SK-N-SH treated with all-trans-retinoic acid at 6 μM for 48 hours (cell line): ENCODE results near the gene EFCAB13.

Source experiments
- ATAC-seq: fragments of 200-7000 bp; cut with Tn5 transposase; 3 replicates; pipeline ENCODE4 v1.9.1; 2020; ENCODE audit warnings: mild to moderate bottlenecking, moderate library complexity
- ARNTL ChIP-seq: fragments of 450-650 bp; formaldehyde crosslinking; IDR thresholded peaks from 2 replicates; pipeline ENCODE4 v1.5.0; 2020; ENCODE audit warnings: low read depth, mild to moderate bottlenecking, moderate library complexity, borderline replicate concordance
- BACH2 ChIP-seq: fragments of 250-450 bp; sonication (Bioruptor Pico); IDR thresholded peaks from 2 replicates; pipeline ENCODE4 v1.9.0; 2021; ENCODE audit warnings: mild to moderate bottlenecking, borderline replicate concordance
- CSDC2 ChIP-seq: fragments of 250-450 bp; sonication (Bioruptor Pico); IDR thresholded peaks from 2 replicates; pipeline ENCODE4 v1.5.0; 2020; ENCODE audit warnings: mild to moderate bottlenecking, moderate library complexity
- ESRRG ChIP-seq: fragments of 250-450 bp; sonication (Bioruptor Pico); IDR thresholded peaks from 2 replicates; pipeline ENCODE4 v1.6.1; 2021; ENCODE audit warnings: mild to moderate bottlenecking
- GLIS3 ChIP-seq: fragments of 250-450 bp; sonication (Bioruptor Pico); IDR thresholded peaks from 2 replicates; pipeline ENCODE4 v1.5.0; 2020; ENCODE audit warnings: mild to moderate bottlenecking, moderate library complexity
- ISL1 ChIP-seq: fragments of 250-450 bp; sonication (Bioruptor Pico); IDR thresholded peaks from 2 replicates; pipeline ENCODE4 v2.1.2; 2022; ENCODE audit warnings: mild to moderate bottlenecking, moderate library complexity
- PPARA ChIP-seq: fragments of 250-450 bp; sonication (Bioruptor Pico); IDR thresholded peaks from 2 replicates; pipeline ENCODE4 v1.5.0; 2020; ENCODE audit warnings: mild to moderate bottlenecking, borderline replicate concordance
- RARB ChIP-seq: fragments of 250-450 bp; sonication (Bioruptor Pico); IDR thresholded peaks from 2 replicates; pipeline ENCODE4 v1.8.0; 2021; ENCODE audit warnings: mild to moderate bottlenecking, moderate library complexity
- SNAI2 ChIP-seq: fragments of 250-450 bp; sonication (Bioruptor Pico); IDR thresholded peaks from 2 replicates; pipeline ENCODE4 v1.5.0; 2020; ENCODE audit warnings: mild to moderate bottlenecking, moderate library complexity
- TCF4 ChIP-seq: fragments of 250-450 bp; sonication (Bioruptor Pico); IDR thresholded peaks from 2 replicates; pipeline ENCODE4 v1.8.0; 2021; ENCODE audit warnings: mild to moderate bottlenecking, moderate library complexity, borderline replicate concordance
- TOX ChIP-seq: fragments of 250-450 bp; sonication (Bioruptor Pico); IDR thresholded peaks from 2 replicates; pipeline ENCODE4 v1.8.0; 2021; ENCODE audit warnings: mild to moderate bottlenecking, moderate library complexity, borderline replicate concordance
- ZC3H10 ChIP-seq: fragments of 250-450 bp; sonication (Bioruptor Pico); IDR thresholded peaks from 2 replicates; pipeline ENCODE4 v1.5.1; 2021; ENCODE audit warnings: mild to moderate bottlenecking, moderate library complexity
- ZFP3 ChIP-seq: fragments of 250-450 bp; sonication (Bioruptor Pico); IDR thresholded peaks from 2 replicates; pipeline ENCODE4 v1.5.0; 2020; ENCODE audit warnings: mild to moderate bottlenecking, moderate library complexity
- ZFP30 ChIP-seq: fragments of 450-650 bp; formaldehyde crosslinking; IDR thresholded peaks from 2 replicates; pipeline ENCODE4 v1.5.0; 2022; ENCODE audit warnings: mild to moderate bottlenecking, moderate library complexity
- ZNF565 ChIP-seq: fragments of 450-650 bp; formaldehyde crosslinking; conservative IDR thresholded peaks from 2 replicates; pipeline ENCODE4 v1.5.0; 2020; ENCODE audit warnings: low read depth, mild to moderate bottlenecking, moderate library complexity
- ZNF8 ChIP-seq: fragments of 450-650 bp; formaldehyde crosslinking; IDR thresholded peaks from 2 replicates; pipeline ENCODE4 v1.5.0; 2020; ENCODE audit warnings: mild to moderate bottlenecking, moderate library complexity
- TF ChIP-seq, protein P1 (sequence below): fragments of 250-450 bp; sonication (Bioruptor Pico); IDR thresholded peaks from 2 replicates; pipeline ENCODE4 v1.8.0; 2020; ENCODE audit warnings: mild to moderate bottlenecking, moderate library complexity, borderline replicate concordance
- TF ChIP-seq, protein P2 (sequence below): fragments of 250-450 bp; sonication (Bioruptor Pico); IDR thresholded peaks from 2 replicates; pipeline ENCODE4 v1.5.1; 2020; ENCODE audit warnings: low read depth, mild to moderate bottlenecking, moderate library complexity
- TF ChIP-seq, protein P3 (sequence below): fragments of 250-450 bp; sonication (Bioruptor Pico); IDR thresholded peaks from 2 replicates; pipeline ENCODE4 v1.5.0; 2020; ENCODE audit warnings: mild to moderate bottlenecking, moderate library complexity
- TF ChIP-seq, protein P4 (sequence below): fragments of 250-450 bp; sonication (Bioruptor Pico); IDR thresholded peaks from 2 replicates; pipeline ENCODE4 v1.5.1; 2021; ENCODE audit warnings: mild to moderate bottlenecking, moderate library complexity

EFCAB13 gene

DNA sequence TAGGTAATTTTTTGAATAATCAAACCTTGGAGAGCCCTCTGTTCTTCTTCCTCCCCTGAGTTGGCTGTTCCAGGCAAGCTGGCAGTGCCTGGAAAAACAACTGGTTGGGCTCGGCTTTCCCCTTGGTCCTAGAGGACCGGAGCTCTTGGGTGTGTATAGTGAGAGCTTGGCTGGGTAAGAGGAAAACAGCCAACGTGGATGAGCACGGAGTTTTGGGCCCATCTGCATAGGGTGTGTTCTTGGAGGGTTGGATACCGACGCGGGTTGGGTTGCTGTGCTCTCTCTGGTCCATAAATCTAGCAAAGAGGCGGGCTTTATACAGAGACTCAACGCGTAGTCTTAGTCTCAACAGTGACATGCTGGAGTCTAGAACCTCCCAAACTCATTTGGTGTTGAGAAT is 46.9 kb upstream of the EFCAB13 start:
- ATAC-seq, result peak; percentile 57
- TF ChIP-seq ZC3H10, result no peak
- TF ChIP-seq, protein P1, sequence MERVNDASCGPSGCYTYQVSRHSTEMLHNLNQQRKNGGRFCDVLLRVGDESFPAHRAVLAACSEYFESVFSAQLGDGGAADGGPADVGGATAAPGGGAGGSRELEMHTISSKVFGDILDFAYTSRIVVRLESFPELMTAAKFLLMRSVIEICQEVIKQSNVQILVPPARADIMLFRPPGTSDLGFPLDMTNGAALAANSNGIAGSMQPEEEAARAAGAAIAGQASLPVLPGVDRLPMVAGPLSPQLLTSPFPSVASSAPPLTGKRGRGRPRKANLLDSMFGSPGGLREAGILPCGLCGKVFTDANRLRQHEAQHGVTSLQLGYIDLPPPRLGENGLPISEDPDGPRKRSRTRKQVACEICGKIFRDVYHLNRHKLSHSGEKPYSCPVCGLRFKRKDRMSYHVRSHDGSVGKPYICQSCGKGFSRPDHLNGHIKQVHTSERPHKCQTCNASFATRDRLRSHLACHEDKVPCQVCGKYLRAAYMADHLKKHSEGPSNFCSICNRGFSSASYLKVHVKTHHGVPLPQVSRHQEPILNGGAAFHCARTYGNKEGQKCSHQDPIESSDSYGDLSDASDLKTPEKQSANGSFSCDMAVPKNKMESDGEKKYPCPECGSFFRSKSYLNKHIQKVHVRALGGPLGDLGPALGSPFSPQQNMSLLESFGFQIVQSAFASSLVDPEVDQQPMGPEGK, result no peak
- TF ChIP-seq TOX (CRISPR knock-in tag), result no peak
- no peak for TF ChIP-seq ZNF565
- TF ChIP-seq, protein P2, sequence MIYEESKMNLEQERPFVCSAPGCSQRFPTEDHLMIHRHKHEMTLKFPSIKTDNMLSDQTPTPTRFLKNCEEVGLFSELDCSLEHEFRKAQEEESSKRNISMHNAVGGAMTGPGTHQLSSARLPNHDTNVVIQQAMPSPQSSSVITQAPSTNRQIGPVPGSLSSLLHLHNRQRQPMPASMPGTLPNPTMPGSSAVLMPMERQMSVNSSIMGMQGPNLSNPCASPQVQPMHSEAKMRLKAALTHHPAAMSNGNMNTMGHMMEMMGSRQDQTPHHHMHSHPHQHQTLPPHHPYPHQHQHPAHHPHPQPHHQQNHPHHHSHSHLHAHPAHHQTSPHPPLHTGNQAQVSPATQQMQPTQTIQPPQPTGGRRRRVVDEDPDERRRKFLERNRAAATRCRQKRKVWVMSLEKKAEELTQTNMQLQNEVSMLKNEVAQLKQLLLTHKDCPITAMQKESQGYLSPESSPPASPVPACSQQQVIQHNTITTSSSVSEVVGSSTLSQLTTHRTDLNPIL (CRISPR knock-in tag), result no peak
- TF ChIP-seq ISL1 (CRISPR knock-in tag), result no peak
- TF ChIP-seq ZNF8 (CRISPR knock-in tag), result no peak
- TF ChIP-seq TCF4 (CRISPR knock-in tag), result no peak
- no peak for TF ChIP-seq RARB (CRISPR knock-in tag)
- TF ChIP-seq, protein P3, sequence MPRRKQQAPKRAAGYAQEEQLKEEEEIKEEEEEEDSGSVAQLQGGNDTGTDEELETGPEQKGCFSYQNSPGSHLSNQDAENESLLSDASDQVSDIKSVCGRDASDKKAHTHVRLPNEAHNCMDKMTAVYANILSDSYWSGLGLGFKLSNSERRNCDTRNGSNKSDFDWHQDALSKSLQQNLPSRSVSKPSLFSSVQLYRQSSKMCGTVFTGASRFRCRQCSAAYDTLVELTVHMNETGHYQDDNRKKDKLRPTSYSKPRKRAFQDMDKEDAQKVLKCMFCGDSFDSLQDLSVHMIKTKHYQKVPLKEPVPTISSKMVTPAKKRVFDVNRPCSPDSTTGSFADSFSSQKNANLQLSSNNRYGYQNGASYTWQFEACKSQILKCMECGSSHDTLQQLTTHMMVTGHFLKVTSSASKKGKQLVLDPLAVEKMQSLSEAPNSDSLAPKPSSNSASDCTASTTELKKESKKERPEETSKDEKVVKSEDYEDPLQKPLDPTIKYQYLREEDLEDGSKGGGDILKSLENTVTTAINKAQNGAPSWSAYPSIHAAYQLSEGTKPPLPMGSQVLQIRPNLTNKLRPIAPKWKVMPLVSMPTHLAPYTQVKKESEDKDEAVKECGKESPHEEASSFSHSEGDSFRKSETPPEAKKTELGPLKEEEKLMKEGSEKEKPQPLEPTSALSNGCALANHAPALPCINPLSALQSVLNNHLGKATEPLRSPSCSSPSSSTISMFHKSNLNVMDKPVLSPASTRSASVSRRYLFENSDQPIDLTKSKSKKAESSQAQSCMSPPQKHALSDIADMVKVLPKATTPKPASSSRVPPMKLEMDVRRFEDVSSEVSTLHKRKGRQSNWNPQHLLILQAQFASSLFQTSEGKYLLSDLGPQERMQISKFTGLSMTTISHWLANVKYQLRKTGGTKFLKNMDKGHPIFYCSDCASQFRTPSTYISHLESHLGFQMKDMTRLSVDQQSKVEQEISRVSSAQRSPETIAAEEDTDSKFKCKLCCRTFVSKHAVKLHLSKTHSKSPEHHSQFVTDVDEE, result no peak
- TF ChIP-seq, protein P4, sequence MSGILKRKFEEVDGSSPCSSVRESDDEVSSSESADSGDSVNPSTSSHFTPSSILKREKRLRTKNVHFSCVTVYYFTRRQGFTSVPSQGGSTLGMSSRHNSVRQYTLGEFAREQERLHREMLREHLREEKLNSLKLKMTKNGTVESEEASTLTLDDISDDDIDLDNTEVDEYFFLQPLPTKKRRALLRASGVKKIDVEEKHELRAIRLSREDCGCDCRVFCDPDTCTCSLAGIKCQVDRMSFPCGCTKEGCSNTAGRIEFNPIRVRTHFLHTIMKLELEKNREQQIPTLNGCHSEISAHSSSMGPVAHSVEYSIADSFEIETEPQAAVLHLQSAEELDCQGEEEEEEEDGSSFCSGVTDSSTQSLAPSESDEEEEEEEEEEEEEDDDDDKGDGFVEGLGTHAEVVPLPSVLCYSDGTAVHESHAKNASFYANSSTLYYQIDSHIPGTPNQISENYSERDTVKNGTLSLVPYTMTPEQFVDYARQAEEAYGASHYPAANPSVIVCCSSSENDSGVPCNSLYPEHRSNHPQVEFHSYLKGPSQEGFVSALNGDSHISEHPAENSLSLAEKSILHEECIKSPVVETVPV (CRISPR knock-in tag), result no peak
- no peak for TF ChIP-seq ZFP3 (CRISPR knock-in tag)
- TF ChIP-seq PPARA (CRISPR knock-in tag), result no peak
- no peak for TF ChIP-seq ESRRG (CRISPR knock-in tag)

DNA sequence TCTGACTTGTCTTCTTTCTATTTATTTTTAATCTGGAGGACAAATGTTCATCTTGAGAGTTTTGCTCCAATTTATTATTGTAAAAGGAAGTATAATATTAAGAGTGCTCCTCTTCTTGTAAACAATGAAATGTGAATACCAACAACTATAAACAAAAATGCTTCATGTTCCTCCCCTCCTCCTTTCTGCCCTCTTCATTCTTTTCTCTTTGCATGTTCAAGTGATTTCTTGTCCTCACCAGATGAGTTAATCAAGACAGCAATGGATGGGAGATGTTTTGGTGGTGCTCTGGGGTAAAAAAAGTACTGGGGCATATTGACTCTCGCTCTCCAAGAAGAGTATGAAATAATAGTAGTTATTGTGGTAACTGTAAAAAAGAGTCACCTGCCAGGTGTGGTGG is 45.8 kb upstream of the EFCAB13 start:
- TF ChIP-seq PPARA (CRISPR knock-in tag) (no peak), TCF4 (CRISPR knock-in tag) (no peak), RARB (CRISPR knock-in tag) (no peak), ZFP3 (CRISPR knock-in tag) (no peak), ZNF8 (CRISPR knock-in tag) (no peak), ARNTL (CRISPR knock-in tag) (no peak), ESRRG (CRISPR knock-in tag) (no peak)
- ATAC-seq, result no peak

DNA sequence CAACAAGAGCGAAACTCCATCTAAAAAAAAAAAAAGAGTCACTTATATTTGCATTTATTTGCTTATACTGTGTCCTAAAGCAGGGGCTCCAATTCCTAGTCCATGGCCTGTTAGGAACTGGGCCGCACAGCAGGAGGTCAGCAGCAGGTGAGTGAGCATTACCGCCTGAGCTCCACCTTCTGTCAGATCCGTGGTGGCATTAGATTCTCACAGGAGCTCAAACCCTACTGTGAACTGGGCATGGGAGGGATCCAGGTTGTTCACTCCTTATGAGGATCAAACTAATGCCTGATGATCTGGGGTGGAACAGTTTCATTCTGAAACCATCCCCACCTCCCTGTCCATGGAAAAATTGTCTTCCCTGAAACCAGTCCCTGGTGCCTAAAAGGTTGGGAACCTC is 45.2 kb upstream of the EFCAB13 start:
- ATAC-seq, result no peak
- TF ChIP-seq SNAI2 (CRISPR knock-in tag) (no peak), PPARA (CRISPR knock-in tag) (no peak), ZNF565 (no peak), ZC3H10 (no peak), ZFP30 (CRISPR knock-in tag) (no peak), ARNTL (CRISPR knock-in tag) (no peak), ESRRG (CRISPR knock-in tag) (no peak), CSDC2 (CRISPR knock-in tag) (no peak), GLIS3 (CRISPR knock-in tag) (no peak), BACH2 (CRISPR knock-in tag) (no peak)
- TF ChIP-seq, protein P4 (CRISPR knock-in tag), result no peak
- TF ChIP-seq, protein P1, result no peak
